ENCODE data around the gene LRRK1.
"Not testable (repeated sequence)": the region's sequence is repeated elsewhere in the genome, so short reads cannot be mapped to it uniquely, and the experiment has no call there.

GRCh38 chr15:101072235-101072634, 153.1 kb downstream of the LRRK1 start:
- not testable (repeated sequence) for TF ChIP-seq CTCF (IDR thresholded peaks at IDR 0.05; ENCODE audit: low read depth, low read length); EZH2phosphoT487 (IDR thresholded peaks at IDR 0.05; ENCODE audit: low read depth)

Measured in OCI-LY3 (cell line).